Mesothelial cell of epicardium (in vitro differentiated cells): ENCODE results near the gene HASPIN. TPM values are rescaled to one million over a fixed set of nuclear protein-coding genes. Genes with fewer than 3 reads are reported as not detected.
A peak's percentile ranks its signal among the peaks of the same experiment; 100 is the strongest.

Experiments used
- DNase-seq, 2 experiments: peaks; one replicate each; pipeline ENCODE4 v3.0.0; 2021; ENCODE audit warnings: low spot score in 2 of 2; ENCODE audit not compliant: unreplicated experiment in 2 of 2
- H3K27ac Mint-ChIP-seq: 2 replicates; pipeline ENCODE4 v1.8.0; 2021; ENCODE audit warnings: mixed read lengths
- H3K27me3 Mint-ChIP-seq: 2 replicates; pipeline ENCODE4 v1.8.0; 2021; ENCODE audit warnings: low read depth, mixed read lengths
- H3K36me3 Mint-ChIP-seq: 2 replicates; pipeline ENCODE4 v1.8.0; 2021; ENCODE audit warnings: mixed read lengths
- H3K4me1 Mint-ChIP-seq: 2 replicates; pipeline ENCODE4 v1.8.0; 2021; ENCODE audit warnings: mixed read lengths
- H3K4me3 Mint-ChIP-seq: 2 replicates; pipeline ENCODE4 v1.8.0; 2021; ENCODE audit warnings: mild to moderate bottlenecking, moderate library complexity, mixed read lengths
- H3K9me3 Mint-ChIP-seq: 2 replicates; pipeline ENCODE4 v1.8.0; 2021; ENCODE audit warnings: mixed read lengths
- CTCF ChIP-seq: fragments of 200-600 bp; sonication (generic); IDR thresholded peaks from one replicate; pipeline ENCODE4 v1.5.0; 2021; ENCODE audit warnings: antibody characterized with exemption; ENCODE audit not compliant: unreplicated experiment
- total RNA-seq: library from RNA; stranded (reverse); gene quantifications from 3 replicates; pipeline ENCODE4 v1.2.1, GENCODE V29; 2021

Gene HASPIN
- total RNA-seq, 1 donor from 2014 or later: 4.4 TPM

GRCh38 chr17:3750926-3751325 is 27.2 kb downstream of the HASPIN start:
- DNase-seq: no peak
- H3K27me3 Mint-ChIP-seq: peaks cover 3% of the 10 kb centered on the region
- no peak overlapping the region for H3K4me3 Mint-ChIP-seq
- no peaks in the 10 kb centered on the region for H3K9me3 Mint-ChIP-seq
- peaks cover 6% of the 10 kb centered on the region for H3K4me1 Mint-ChIP-seq
- TF ChIP-seq CTCF: no peak
- no peaks in the 10 kb centered on the region for H3K36me3 Mint-ChIP-seq
- H3K27ac Mint-ChIP-seq: no peak overlapping the region

- no peaks in the 10 kb centered on the region for H3K9me3 Mint-ChIP-seq
- peaks cover 3% of the 10 kb centered on the region for H3K27me3 Mint-ChIP-seq
- H3K27ac Mint-ChIP-seq: no peak overlapping the region
- H3K4me3 Mint-ChIP-seq: no peak overlapping the region
- H3K36me3 Mint-ChIP-seq: no peaks in the 10 kb centered on the region
- no peak for TF ChIP-seq CTCF
- H3K4me1 Mint-ChIP-seq: peaks cover 6% of the 10 kb centered on the region
- DNase-seq: no peak
Measured at GRCh38 chr17:3751836-3752235, 28.1 kb downstream of the HASPIN start.

- H3K36me3 Mint-ChIP-seq: no peaks in the 10 kb centered on the region
- no peaks in the 10 kb centered on the region for H3K9me3 Mint-ChIP-seq
- peaks cover 3% of the 10 kb centered on the region for H3K27me3 Mint-ChIP-seq
- H3K27ac Mint-ChIP-seq: no peak overlapping the region
- TF ChIP-seq CTCF: no peak
- peaks cover 6% of the 10 kb centered on the region for H3K4me1 Mint-ChIP-seq
- no peak overlapping the region for H3K4me3 Mint-ChIP-seq
- no peak for DNase-seq
Measured at GRCh38 chr17:3753624-3754023, 29.9 kb downstream of the HASPIN start.

- H3K9me3 Mint-ChIP-seq: no peaks in the 10 kb centered on the region
- H3K27ac Mint-ChIP-seq: peak overlapping the region; percentile 73
- TF ChIP-seq CTCF: no peak
- DNase-seq: no peak
- H3K27me3 Mint-ChIP-seq: no peaks in the 10 kb centered on the region
- no peaks in the 10 kb centered on the region for H3K36me3 Mint-ChIP-seq
- peak overlapping the region; percentile 55 for H3K4me3 Mint-ChIP-seq
- H3K4me1 Mint-ChIP-seq: peaks cover 6% of the 10 kb centered on the region
Measured at GRCh38 chr17:3754066-3754457, 30.4 kb downstream of the HASPIN start.

- TF ChIP-seq CTCF: no peak
- no peaks in the 10 kb centered on the region for H3K36me3 Mint-ChIP-seq
- H3K9me3 Mint-ChIP-seq: peaks cover 3% of the 10 kb centered on the region
- DNase-seq: peak; percentile 91 to 95
- H3K27me3 Mint-ChIP-seq: no peaks in the 10 kb centered on the region
- H3K27ac Mint-ChIP-seq: peak overlapping the region; percentile 73
- peak overlapping the region; percentile 61 for H3K4me3 Mint-ChIP-seq
- H3K4me1 Mint-ChIP-seq: peaks cover 6% of the 10 kb centered on the region
Measured at GRCh38 chr17:3754458-3755334, 31.0 kb downstream of the HASPIN start.
